ENCODE results near the gene DEPDC4. TPM values are rescaled to one million over a fixed set of nuclear protein-coding genes. Genes with fewer than 3 reads are reported as not detected.

The DEPDC4 gene
- total RNA-seq, 1 experiment from 2014 or later = 1.9 TPM

- peaks cover 9% of the 10 kb centered on the region for H3K36me3 Mint-ChIP-seq (ENCODE audit: insufficient read depth, unreplicated experiment)
- H3K27me3 Mint-ChIP-seq (ENCODE audit: unreplicated experiment) = no peaks in the 10 kb centered on the region
- no peak overlapping the region for H3K4me3 Mint-ChIP-seq (ENCODE audit: low read depth, unreplicated experiment)
- CTCF ChIA-PET = no interaction called here
- H3K27ac Mint-ChIP-seq (ENCODE audit: unreplicated experiment) = no peak overlapping the region
- intact Hi-C loops (cut with micrococcal nuclease; ENCODE audit: unreplicated experiment) = no loop called here
- BruUV-seq (replicated peaks) = no TSS peak
- DNase-seq = no peak
- TF ChIP-seq CTCF (IDR thresholded peaks at IDR 0.05; ENCODE audit: unreplicated experiment) = no peak
- H3K9me3 Mint-ChIP-seq (ENCODE audit: low read depth, unreplicated experiment) = no peaks in the 10 kb centered on the region
- H3K4me1 Mint-ChIP-seq (ENCODE audit: low read depth, unreplicated experiment) = peaks cover 9% of the 10 kb centered on the region
These were observed 47.4 kb downstream of the DEPDC4 start for GRCh38 chr12:100219328-100220109.

GRCh38 chr12:100216337-100216736 lies 50.5 kb downstream of the DEPDC4 start:
- BruUV-seq (replicated peaks) = no TSS peak

GRCh38 chr12:100215209-100215608 lies 51.7 kb downstream of the DEPDC4 start:
- intact Hi-C loops (cut with micrococcal nuclease; ENCODE audit: unreplicated experiment) = no loop called here

More at GRCh38 chr12:100216337-100216736, 50.5 kb downstream of the DEPDC4 start:
- H3K4me3 Mint-ChIP-seq (ENCODE audit: low read depth, unreplicated experiment) = no peak overlapping the region
- H3K27me3 Mint-ChIP-seq (ENCODE audit: unreplicated experiment) = no peaks in the 10 kb centered on the region
- H3K27ac Mint-ChIP-seq (ENCODE audit: unreplicated experiment) = no peak overlapping the region
- no peak for DNase-seq
- CTCF ChIA-PET = no interaction called here
- peaks cover 9% of the 10 kb centered on the region for H3K4me1 Mint-ChIP-seq (ENCODE audit: low read depth, unreplicated experiment)
- H3K36me3 Mint-ChIP-seq (ENCODE audit: insufficient read depth, unreplicated experiment) = peaks cover 4% of the 10 kb centered on the region
- intact Hi-C loops (cut with micrococcal nuclease; ENCODE audit: unreplicated experiment) = no loop called here
- no peaks in the 10 kb centered on the region for H3K9me3 Mint-ChIP-seq (ENCODE audit: low read depth, unreplicated experiment)
- no peak for TF ChIP-seq CTCF (IDR thresholded peaks at IDR 0.05; ENCODE audit: unreplicated experiment)

GRCh38 chr12:100214518-100214917 lies 52.4 kb downstream of the DEPDC4 start:
- intact Hi-C loops (cut with micrococcal nuclease; ENCODE audit: unreplicated experiment) = no loop called here
- Mint-ChIP-seq H3K27ac (ENCODE audit: unreplicated experiment) (no peak overlapping the region), H3K36me3 (ENCODE audit: insufficient read depth, unreplicated experiment) (no peaks in the 10 kb centered on the region), H3K27me3 (ENCODE audit: unreplicated experiment) (no peaks in the 10 kb centered on the region), H3K9me3 (ENCODE audit: low read depth, unreplicated experiment) (no peaks in the 10 kb centered on the region), H3K4me3 (ENCODE audit: low read depth, unreplicated experiment) (no peak overlapping the region), H3K4me1 (ENCODE audit: low read depth, unreplicated experiment) (peaks cover 9% of the 10 kb centered on the region)
- no peak for DNase-seq
- no peak for TF ChIP-seq CTCF (IDR thresholded peaks at IDR 0.05; ENCODE audit: unreplicated experiment)
- CTCF ChIA-PET = no interaction called here
- BruUV-seq (replicated peaks) = no TSS peak

More at GRCh38 chr12:100215209-100215608, 51.7 kb downstream of the DEPDC4 start:
- no TSS peak for BruUV-seq (replicated peaks)
- peaks cover 9% of the 10 kb centered on the region for H3K4me1 Mint-ChIP-seq (ENCODE audit: low read depth, unreplicated experiment)
- DNase-seq = no peak
- no peak overlapping the region for H3K27ac Mint-ChIP-seq (ENCODE audit: unreplicated experiment)
- H3K27me3 Mint-ChIP-seq (ENCODE audit: unreplicated experiment) = no peaks in the 10 kb centered on the region
- H3K4me3 Mint-ChIP-seq (ENCODE audit: low read depth, unreplicated experiment) = no peak overlapping the region
- no peaks in the 10 kb centered on the region for H3K9me3 Mint-ChIP-seq (ENCODE audit: low read depth, unreplicated experiment)
- CTCF ChIA-PET = interaction anchor here (0.5 kb wide), 1 partner anchor 365 kb away, joined by 3 read pairs; no protein-coding TSS in a partner anchor
- no peaks in the 10 kb centered on the region for H3K36me3 Mint-ChIP-seq (ENCODE audit: insufficient read depth, unreplicated experiment)
- no peak for TF ChIP-seq CTCF (IDR thresholded peaks at IDR 0.05; ENCODE audit: unreplicated experiment)
